Stimulated activated naive CD8-positive, alpha-beta T cell treated with anti-CD3 and anti-CD28 coated beads, Interleukin-15, Interleukin-2, amounts not matched to agents 100 ng/mL and 50 ng/mL, for 24 hours (primary cell): ENCODE measurements around the gene BANK1.

ENCODE experiments used
- H3K27ac Mint-ChIP-seq: one replicate; pipeline ENCODE4 v1.8.0; 2021; ENCODE audit warnings: mild to moderate bottlenecking, mixed read lengths
- H3K27me3 Mint-ChIP-seq: one replicate; pipeline ENCODE4 v1.8.0; 2021; ENCODE audit warnings: mixed read lengths
- H3K36me3 Mint-ChIP-seq: one replicate; pipeline ENCODE4 v1.8.0; 2021; ENCODE audit warnings: low read depth, mixed read lengths
- H3K4me1 Mint-ChIP-seq: one replicate; pipeline ENCODE4 v1.8.0; 2021; ENCODE audit warnings: low read depth, mixed read lengths
- H3K4me3 Mint-ChIP-seq: one replicate; pipeline ENCODE4 v1.8.0; 2021; ENCODE audit warnings: mild to moderate bottlenecking, mixed read lengths
- H3K9me3 Mint-ChIP-seq: one replicate; pipeline ENCODE4 v1.8.0; 2021; ENCODE audit warnings: mixed read lengths

Gene BANK1

DNA sequence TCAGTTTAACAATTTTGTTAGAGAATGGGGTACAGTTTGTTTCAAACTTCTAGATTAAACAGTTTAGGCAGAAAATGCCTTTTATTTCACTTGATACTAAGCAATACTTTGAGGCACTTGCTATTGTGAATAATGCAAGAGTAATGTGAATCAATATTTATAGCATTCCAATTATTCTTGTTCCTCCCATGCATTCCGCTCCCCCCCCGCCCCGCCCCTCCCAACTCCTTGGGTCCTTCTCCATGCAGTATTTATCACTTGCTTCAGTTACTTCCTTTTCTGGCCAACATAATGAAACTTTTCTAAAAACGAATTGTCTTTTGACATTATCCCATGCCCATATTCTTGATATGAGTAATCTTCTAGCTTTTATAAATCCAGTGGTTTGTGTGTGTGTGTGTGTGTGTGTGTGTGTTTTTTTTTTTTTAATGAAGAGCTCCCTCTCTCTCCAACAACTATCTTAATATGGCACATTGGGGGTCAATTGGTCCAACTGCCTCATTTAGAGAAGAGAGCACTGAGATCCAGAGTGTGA is 1.6 kb downstream of the BANK1 start:
- H3K27ac Mint-ChIP-seq: peak overlapping the region; percentile 61
- H3K4me1 Mint-ChIP-seq: peaks cover 27% of the 10 kb centered on the region
- H3K9me3 Mint-ChIP-seq: no peaks in the 10 kb centered on the region
- peaks cover 52% of the 10 kb centered on the region for H3K27me3 Mint-ChIP-seq
- H3K4me3 Mint-ChIP-seq: peak overlapping the region; percentile 59
- no peaks in the 10 kb centered on the region for H3K36me3 Mint-ChIP-seq

DNA sequence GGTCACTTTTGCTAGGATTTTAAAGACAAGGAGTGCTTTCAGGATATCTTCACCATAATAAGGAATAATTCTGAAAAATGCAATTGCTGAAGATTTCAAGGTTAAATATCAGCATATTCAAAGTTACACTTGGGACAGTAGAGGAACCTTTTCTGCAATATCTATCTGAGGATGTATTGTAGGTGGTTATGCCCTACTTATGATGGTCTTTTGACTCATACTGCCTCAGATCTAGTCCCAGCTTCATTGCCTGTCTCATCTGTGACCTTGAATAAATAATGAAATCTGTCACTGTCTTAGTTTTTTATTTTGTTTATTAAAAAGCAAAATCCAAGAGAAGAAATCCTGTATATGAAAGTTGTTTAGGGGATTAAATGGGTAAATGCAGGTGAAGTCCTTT is 2.9 kb downstream of the BANK1 start:
- Mint-ChIP-seq H3K4me1 (peaks cover 27% of the 10 kb centered on the region), H3K27ac (no peak overlapping the region), H3K4me3 (no peak overlapping the region), H3K36me3 (no peaks in the 10 kb centered on the region), H3K9me3 (no peaks in the 10 kb centered on the region), H3K27me3 (peaks cover 47% of the 10 kb centered on the region)

DNA sequence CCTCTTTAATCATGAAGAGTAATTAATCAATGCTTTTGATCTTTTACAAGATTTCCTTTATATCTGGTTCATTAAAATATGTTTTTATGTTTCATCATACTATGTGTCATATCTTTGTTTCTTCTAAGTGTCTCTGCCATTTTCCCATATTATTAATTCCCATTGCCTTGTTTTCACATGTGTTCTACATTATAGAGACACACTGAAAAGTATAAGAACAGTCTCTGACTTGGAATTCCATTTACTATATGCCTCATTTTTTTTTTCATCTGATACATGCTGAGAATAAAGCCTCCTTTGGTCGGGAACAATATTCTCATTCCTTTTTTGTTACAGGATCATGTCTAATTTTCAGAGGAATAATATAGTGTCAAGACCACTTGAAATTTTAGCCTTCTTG is 4.3 kb downstream of the BANK1 start:
- Mint-ChIP-seq H3K9me3 (no peaks in the 10 kb centered on the region), H3K4me3 (no peak overlapping the region), H3K27ac (no peak overlapping the region), H3K36me3 (no peaks in the 10 kb centered on the region), H3K27me3 (peaks cover 43% of the 10 kb centered on the region), H3K4me1 (peaks cover 27% of the 10 kb centered on the region)

DNA sequence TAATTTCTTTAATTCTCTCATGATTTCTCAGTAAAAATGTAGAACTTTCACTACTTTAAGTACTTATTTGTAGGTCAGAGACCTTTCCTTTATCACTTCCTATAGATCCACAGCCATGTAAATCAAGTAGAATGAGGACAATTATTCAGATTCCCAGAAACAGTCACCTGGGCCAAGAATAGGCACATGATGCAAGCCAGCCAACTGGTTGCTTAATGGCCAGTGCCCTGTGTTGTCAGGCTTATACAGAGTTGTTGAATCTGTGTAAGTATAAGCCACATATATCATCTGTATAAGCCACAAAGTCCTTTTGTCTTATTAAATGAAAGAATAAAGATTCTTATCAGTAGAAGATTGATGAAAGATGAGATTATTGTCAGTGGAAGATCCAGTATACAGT is 5.2 kb downstream of the BANK1 start:
- Mint-ChIP-seq H3K27me3 (peaks cover 42% of the 10 kb centered on the region), H3K4me3 (no peak overlapping the region), H3K4me1 (peaks cover 21% of the 10 kb centered on the region), H3K27ac (peak overlapping the region; percentile 40), H3K9me3 (no peaks in the 10 kb centered on the region), H3K36me3 (peaks cover 3% of the 10 kb centered on the region)

- Mint-ChIP-seq H3K27me3 (peaks cover 10% of the 10 kb centered on the region), H3K27ac (peak overlapping the region; percentile 69), H3K4me3 (no peak overlapping the region), H3K4me1 (peaks cover 6% of the 10 kb centered on the region), H3K36me3 (peaks cover 3% of the 10 kb centered on the region), H3K9me3 (no peaks in the 10 kb centered on the region)
Measured at GRCh38 chr4:101801958-101802357, 11.4 kb downstream of the BANK1 start.

- Mint-ChIP-seq H3K27me3 (peaks cover 6% of the 10 kb centered on the region), H3K27ac (peak overlapping the region; percentile 60), H3K9me3 (no peaks in the 10 kb centered on the region), H3K36me3 (no peaks in the 10 kb centered on the region), H3K4me1 (peaks cover 9% of the 10 kb centered on the region), H3K4me3 (no peak overlapping the region)
Measured at GRCh38 chr4:101806914-101807313, 16.4 kb downstream of the BANK1 start.

DNA sequence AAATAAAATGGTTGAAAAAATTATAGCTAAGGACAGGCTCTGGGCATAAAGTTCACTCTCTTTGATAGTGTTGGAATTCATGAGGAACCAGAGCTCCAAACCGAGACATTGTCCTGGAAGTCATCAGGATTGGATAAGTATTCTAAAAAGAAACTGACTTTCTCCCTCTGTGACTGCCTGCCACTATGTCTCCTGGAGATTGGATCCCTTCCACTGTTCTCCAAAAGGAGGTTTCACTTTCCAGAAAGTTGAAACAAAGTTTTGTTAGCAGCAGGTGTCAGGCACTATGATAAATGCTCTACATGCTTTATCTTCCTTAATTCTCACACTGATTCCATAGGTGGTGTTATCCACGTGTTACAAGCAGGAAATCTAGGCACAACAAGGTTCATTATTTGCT is 16.8 kb downstream of the BANK1 start:
- Mint-ChIP-seq H3K4me1 (peaks cover 5% of the 10 kb centered on the region), H3K36me3 (no peaks in the 10 kb centered on the region), H3K27ac (peak overlapping the region; percentile 60), H3K4me3 (no peak overlapping the region), H3K27me3 (peaks cover 3% of the 10 kb centered on the region), H3K9me3 (no peaks in the 10 kb centered on the region)

DNA sequence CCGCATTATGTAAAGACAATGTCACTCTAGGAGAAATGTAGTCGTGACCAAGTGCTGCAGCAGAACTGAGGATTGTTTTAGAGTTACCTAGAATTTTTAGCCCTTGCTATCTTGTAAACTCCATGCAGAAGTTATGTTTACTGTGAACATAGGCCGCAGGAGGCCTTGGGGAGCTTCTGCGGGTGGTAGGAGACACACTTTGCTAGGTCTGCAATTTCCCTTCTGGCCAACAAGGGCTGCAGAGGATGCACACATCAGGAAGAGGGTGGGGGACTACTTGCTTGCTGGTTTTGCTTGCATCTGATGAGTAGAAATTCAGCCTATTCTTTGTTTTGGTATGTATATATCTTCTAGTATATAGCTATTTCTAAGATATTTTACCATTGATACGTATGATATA is 23.1 kb downstream of the BANK1 start:
- H3K4me3 Mint-ChIP-seq: peak overlapping the region; percentile 23
- H3K27ac Mint-ChIP-seq: no peak overlapping the region
- no peaks in the 10 kb centered on the region for H3K9me3 Mint-ChIP-seq
- H3K27me3 Mint-ChIP-seq: peaks cover 3% of the 10 kb centered on the region
- peaks cover 2% of the 10 kb centered on the region for H3K4me1 Mint-ChIP-seq
- H3K36me3 Mint-ChIP-seq: no peaks in the 10 kb centered on the region

DNA sequence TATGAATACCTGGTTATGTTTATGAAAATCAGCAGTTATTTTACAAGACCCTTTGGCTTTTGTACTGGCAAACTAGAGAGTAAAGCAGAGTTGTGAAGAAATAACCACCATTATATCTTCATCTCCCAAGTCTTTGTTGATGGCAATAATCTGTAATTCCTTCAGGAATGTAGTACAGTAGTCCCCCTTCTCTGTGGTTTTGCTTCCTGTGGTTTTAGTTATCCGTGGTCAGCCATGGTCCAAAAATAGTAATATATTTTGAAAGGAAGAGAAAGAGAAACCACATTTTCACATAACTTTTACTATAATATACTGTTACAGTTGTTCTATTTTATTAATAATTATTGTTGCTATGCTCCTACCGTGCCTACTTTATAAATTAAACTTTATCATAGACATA is 27.8 kb downstream of the BANK1 start:
- Mint-ChIP-seq H3K4me3 (no peak overlapping the region), H3K36me3 (peaks cover 5% of the 10 kb centered on the region), H3K27me3 (peaks cover 11% of the 10 kb centered on the region), H3K4me1 (no peaks in the 10 kb centered on the region), H3K27ac (no peak overlapping the region), H3K9me3 (peaks cover 10% of the 10 kb centered on the region)

DNA sequence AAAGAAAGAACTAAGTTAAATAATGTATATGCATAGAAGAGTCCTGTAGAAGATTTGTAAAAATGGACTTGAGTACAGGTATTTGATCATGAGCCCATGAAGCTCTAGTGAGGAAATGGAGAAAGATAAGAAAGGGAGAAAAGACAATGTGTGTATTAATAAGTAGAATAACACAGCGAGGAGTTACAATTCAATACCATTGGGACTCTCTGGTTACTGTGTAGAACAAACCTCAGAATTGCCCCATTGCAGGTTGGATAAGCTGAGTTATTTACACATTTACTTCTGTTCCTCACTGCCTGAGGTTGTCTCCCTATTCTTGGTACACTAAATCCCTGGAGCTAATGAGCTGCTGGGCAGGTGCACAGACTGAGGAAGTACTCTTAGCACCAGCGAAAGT is 33.3 kb downstream of the BANK1 start:
- Mint-ChIP-seq H3K27ac (no peak overlapping the region), H3K4me1 (no peaks in the 10 kb centered on the region), H3K9me3 (peaks cover 10% of the 10 kb centered on the region), H3K36me3 (peaks cover 5% of the 10 kb centered on the region), H3K4me3 (no peak overlapping the region), H3K27me3 (peaks cover 8% of the 10 kb centered on the region)

- H3K27me3 Mint-ChIP-seq: peaks cover 8% of the 10 kb centered on the region
- H3K27ac Mint-ChIP-seq: no peak overlapping the region
- peaks cover 10% of the 10 kb centered on the region for H3K9me3 Mint-ChIP-seq
- peaks cover 5% of the 10 kb centered on the region for H3K36me3 Mint-ChIP-seq
- H3K4me3 Mint-ChIP-seq: no peak overlapping the region
- no peaks in the 10 kb centered on the region for H3K4me1 Mint-ChIP-seq
Measured at GRCh38 chr4:101824500-101824899, 34.0 kb downstream of the BANK1 start.

- Mint-ChIP-seq H3K4me1 (no peaks in the 10 kb centered on the region), H3K27ac (no peak overlapping the region), H3K4me3 (no peak overlapping the region), H3K9me3 (peaks cover 7% of the 10 kb centered on the region), H3K36me3 (peaks cover under 1% of the 10 kb centered on the region), H3K27me3 (peaks cover 8% of the 10 kb centered on the region)
Measured at GRCh38 chr4:101825953-101826352, 35.4 kb downstream of the BANK1 start.

DNA sequence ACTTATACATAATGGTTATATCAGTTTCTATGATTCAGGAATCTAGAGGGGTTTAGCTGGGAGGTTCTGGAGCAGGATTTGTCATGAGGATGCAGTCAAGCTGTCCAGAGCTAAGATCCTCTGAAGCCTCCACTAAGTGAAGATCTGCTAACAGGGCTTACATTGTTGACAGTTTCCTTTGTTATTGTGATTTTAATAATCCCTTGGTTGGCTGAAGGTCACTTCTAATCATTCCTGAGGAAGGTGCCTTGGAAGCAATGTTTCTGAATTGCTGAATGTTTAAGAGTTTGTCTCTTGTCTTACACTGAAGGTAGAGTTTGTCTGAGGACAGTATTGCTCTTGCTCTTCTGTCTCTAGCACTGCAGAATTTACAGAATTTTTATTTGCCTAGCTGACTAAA is 41.3 kb downstream of the BANK1 start:
- peaks cover 4% of the 10 kb centered on the region for H3K4me1 Mint-ChIP-seq
- H3K36me3 Mint-ChIP-seq: no peaks in the 10 kb centered on the region
- peak overlapping the region; percentile 21 for H3K27ac Mint-ChIP-seq
- peaks cover 3% of the 10 kb centered on the region for H3K27me3 Mint-ChIP-seq
- H3K9me3 Mint-ChIP-seq: no peaks in the 10 kb centered on the region
- H3K4me3 Mint-ChIP-seq: no peak overlapping the region

DNA sequence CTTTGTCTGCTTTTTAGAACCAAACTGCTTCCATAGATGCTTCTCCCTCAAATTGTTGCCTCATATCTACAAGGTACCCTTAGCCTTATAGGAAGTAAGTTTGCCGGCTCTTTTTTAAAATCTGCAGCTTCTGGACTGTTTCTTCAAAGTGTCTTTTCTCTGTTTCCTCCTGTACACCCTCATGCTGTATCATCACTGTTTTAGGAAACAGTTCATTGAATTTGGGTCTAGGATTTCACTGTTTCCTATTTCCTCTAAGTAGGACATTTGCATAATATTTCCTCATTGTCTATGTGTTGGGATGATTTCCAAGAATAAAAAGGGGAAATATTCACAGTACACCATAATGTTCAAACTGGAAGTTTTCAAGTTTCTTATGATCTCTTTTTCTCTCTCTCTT is 43.0 kb downstream of the BANK1 start:
- Mint-ChIP-seq H3K36me3 (no peaks in the 10 kb centered on the region), H3K27ac (no peak overlapping the region), H3K4me3 (no peak overlapping the region), H3K4me1 (peaks cover 4% of the 10 kb centered on the region), H3K27me3 (peaks cover 3% of the 10 kb centered on the region), H3K9me3 (no peaks in the 10 kb centered on the region)

GRCh38 chr4:101835121-101835904 is 44.8 kb downstream of the BANK1 start:
- Mint-ChIP-seq H3K4me1 (peaks cover 4% of the 10 kb centered on the region), H3K27ac (no peak overlapping the region), H3K9me3 (no peaks in the 10 kb centered on the region), H3K27me3 (peaks cover 6% of the 10 kb centered on the region), H3K36me3 (no peaks in the 10 kb centered on the region), H3K4me3 (no peak overlapping the region)

DNA sequence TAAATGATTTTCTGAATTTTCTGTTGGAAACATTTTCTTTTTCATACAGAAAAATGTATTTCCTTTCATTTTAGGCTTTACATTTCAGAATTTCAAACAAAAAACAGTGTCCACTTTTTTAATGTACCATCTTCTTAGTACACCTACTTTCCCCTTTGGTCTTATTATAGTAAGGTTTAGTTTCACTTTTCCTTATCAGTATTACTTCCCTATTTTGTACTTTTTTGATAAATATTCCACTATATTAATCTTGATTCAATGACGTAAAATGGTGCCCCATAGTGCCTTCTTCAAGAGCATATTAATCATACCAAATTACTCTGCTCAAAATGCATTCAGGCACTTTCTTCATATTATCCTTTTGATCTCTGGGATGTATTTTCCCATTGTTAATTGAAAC is 52.5 kb downstream of the BANK1 start:
- Mint-ChIP-seq H3K27me3 (peaks cover 3% of the 10 kb centered on the region), H3K27ac (no peak overlapping the region), H3K4me1 (no peaks in the 10 kb centered on the region), H3K36me3 (no peaks in the 10 kb centered on the region), H3K4me3 (no peak overlapping the region), H3K9me3 (no peaks in the 10 kb centered on the region)
